Measurements from ENCODE around the gene THSD4. TPM values are rescaled to one million over a fixed set of nuclear protein-coding genes. Genes with fewer than 3 reads are reported as not detected.

The THSD4 gene
- total and polyA plus RNA-seq, 2 donors (not counting 1 experiment from before 2014, with no cell fraction given): 43.1 to 95.5 TPM

GRCh38 chr15:71089801-71090200 is 25.5 kb upstream of the THSD4 start:
- Histone ChIP-seq H2AFZ (ENCODE audit: low read length) (no peak overlapping the region), H4K20me1 (ENCODE audit: control insufficient read depth, extremely low read depth, insufficient read depth, low read length) (no peaks in the 10 kb centered on the region), H3K4me2 (ENCODE audit: extremely low read depth, insufficient read depth, low read length) (no peak overlapping the region), H3K27me3 (ENCODE audit: control insufficient read depth, insufficient read depth, low read length) (no peaks in the 10 kb centered on the region), H3K4me1 (ENCODE audit: control insufficient read depth, extremely low read depth, insufficient read depth, low read length) (peaks cover 6% of the 10 kb centered on the region), H3K4me3 (replicated peaks in 1 of 4; ENCODE audit: control extremely low read depth in 1 of 4, insufficient read depth in 1 of 4, low read depth in 3 of 4, low read length in 4 of 4) (no peak overlapping the region), H3K9me3 (ENCODE audit: control insufficient read depth, insufficient read depth, low read depth, low read length) (no peaks in the 10 kb centered on the region), H3K79me2 (ENCODE audit: control insufficient read depth, insufficient read depth, low read length) (no peaks in the 10 kb centered on the region), H3K27ac (ENCODE audit: insufficient read depth, low read length) (no peak overlapping the region), H3K9ac (ENCODE audit: insufficient read depth, low read length) (no peak overlapping the region), H3K36me3 (ENCODE audit: control insufficient read depth, insufficient read depth, low read length) (no peaks in the 10 kb centered on the region)
- DNase-seq (ENCODE audit: low read depth in 2 of 2): no peak
- TF ChIP-seq EZH2 (IDR thresholded peaks at IDR 0.05; ENCODE audit: low read length, missing control alignments) (no peak), CTCF (conservative IDR thresholded peaks at IDR 0.05 in 1 of 2, IDR thresholded peaks at IDR 0.05 in 1 of 2; ENCODE audit: low read depth in 1 of 2, low read length in 2 of 2) (no peak)

- Histone ChIP-seq H3K9ac (ENCODE audit: insufficient read depth, low read length) (no peak overlapping the region), H3K4me2 (ENCODE audit: extremely low read depth, insufficient read depth, low read length) (no peak overlapping the region), H3K79me2 (ENCODE audit: control insufficient read depth, insufficient read depth, low read length) (no peaks in the 10 kb centered on the region), H3K4me3 (replicated peaks in 1 of 4; ENCODE audit: control extremely low read depth in 1 of 4, insufficient read depth in 1 of 4, low read depth in 3 of 4, low read length in 4 of 4) (no peak overlapping the region), H3K27ac (ENCODE audit: insufficient read depth, low read length) (no peak overlapping the region), H3K36me3 (ENCODE audit: control insufficient read depth, insufficient read depth, low read length) (no peaks in the 10 kb centered on the region), H3K9me3 (ENCODE audit: control insufficient read depth, insufficient read depth, low read depth, low read length) (no peaks in the 10 kb centered on the region), H3K27me3 (ENCODE audit: control insufficient read depth, insufficient read depth, low read length) (no peaks in the 10 kb centered on the region), H4K20me1 (ENCODE audit: control insufficient read depth, extremely low read depth, insufficient read depth, low read length) (no peaks in the 10 kb centered on the region), H2AFZ (ENCODE audit: low read length) (no peak overlapping the region), H3K4me1 (ENCODE audit: control insufficient read depth, extremely low read depth, insufficient read depth, low read length) (peaks cover 6% of the 10 kb centered on the region)
- no peak for TF ChIP-seq CTCF (conservative IDR thresholded peaks at IDR 0.05 in 1 of 2, IDR thresholded peaks at IDR 0.05 in 1 of 2; ENCODE audit: low read depth in 1 of 2, low read length in 2 of 2)
- DNase-seq (ENCODE audit: low read depth in 2 of 2): peak in 1 of 2 donors; percentile 30
Observed at GRCh38 chr15:71091601-71092000, 23.7 kb upstream of the THSD4 start.

- Histone ChIP-seq H3K27ac (ENCODE audit: insufficient read depth, low read length) (no peak overlapping the region), H3K79me2 (ENCODE audit: control insufficient read depth, insufficient read depth, low read length) (no peaks in the 10 kb centered on the region), H4K20me1 (ENCODE audit: control insufficient read depth, extremely low read depth, insufficient read depth, low read length) (no peaks in the 10 kb centered on the region), H3K4me3 (replicated peaks in 1 of 4; ENCODE audit: control extremely low read depth in 1 of 4, insufficient read depth in 1 of 4, low read depth in 3 of 4, low read length in 4 of 4) (no peak overlapping the region), H3K9me3 (ENCODE audit: control insufficient read depth, insufficient read depth, low read depth, low read length) (no peaks in the 10 kb centered on the region), H3K4me2 (ENCODE audit: extremely low read depth, insufficient read depth, low read length) (no peak overlapping the region), H3K9ac (ENCODE audit: insufficient read depth, low read length) (no peak overlapping the region), H3K36me3 (ENCODE audit: control insufficient read depth, insufficient read depth, low read length) (no peaks in the 10 kb centered on the region), H2AFZ (ENCODE audit: low read length) (no peak overlapping the region), H3K4me1 (ENCODE audit: control insufficient read depth, extremely low read depth, insufficient read depth, low read length) (peaks cover 6% of the 10 kb centered on the region), H3K27me3 (ENCODE audit: control insufficient read depth, insufficient read depth, low read length) (no peaks in the 10 kb centered on the region)
- TF ChIP-seq EZH2 (IDR thresholded peaks at IDR 0.05; ENCODE audit: low read length, missing control alignments) (no peak), CTCF (conservative IDR thresholded peaks at IDR 0.05 in 1 of 2, IDR thresholded peaks at IDR 0.05 in 1 of 2; ENCODE audit: low read depth in 1 of 2, low read length in 2 of 2) (no peak)
- DNase-seq (ENCODE audit: low read depth in 2 of 2): no peak
Observed at GRCh38 chr15:71092056-71092600, 23.1 kb upstream of the THSD4 start.

Measured in fibroblast of lung (primary cell).